GM04504 (cell line): ENCODE measurements around the gene JSRP1.

Source experiments
- DNase-seq: peaks from one replicate; pipeline ENCODE4 v3.0.0-alpha.2; 2012; ENCODE audit warnings: low read depth

Gene JSRP1

GRCh38 chr19:2246801-2247361, 9.3 kb downstream of the JSRP1 start:
- no peak for DNase-seq

GRCh38 chr19:2246014-2246620, 10.1 kb downstream of the JSRP1 start:
- DNase-seq = no peak

DNA sequence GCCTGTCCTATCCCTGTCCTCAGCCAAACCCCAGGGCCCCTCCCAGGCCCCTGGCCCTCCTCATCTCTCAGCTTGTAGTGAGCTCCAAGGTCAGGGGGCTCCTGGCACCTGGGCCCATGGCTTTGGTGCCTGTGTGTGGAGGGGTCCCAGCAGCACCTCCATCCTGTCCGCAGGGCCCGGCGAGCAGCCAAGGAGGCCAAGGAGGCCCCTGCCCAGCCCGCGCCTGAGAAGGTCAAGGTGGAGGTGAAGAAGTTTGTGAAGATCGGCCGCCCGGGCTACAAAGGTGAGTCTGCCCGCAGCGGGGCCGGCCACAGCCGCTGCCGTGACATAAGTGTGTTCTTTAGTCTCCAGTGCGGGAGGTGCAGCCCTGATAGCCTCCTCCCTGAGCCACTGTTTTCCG, 10.9 kb downstream of the JSRP1 start:
- DNase-seq = no peak

DNA sequence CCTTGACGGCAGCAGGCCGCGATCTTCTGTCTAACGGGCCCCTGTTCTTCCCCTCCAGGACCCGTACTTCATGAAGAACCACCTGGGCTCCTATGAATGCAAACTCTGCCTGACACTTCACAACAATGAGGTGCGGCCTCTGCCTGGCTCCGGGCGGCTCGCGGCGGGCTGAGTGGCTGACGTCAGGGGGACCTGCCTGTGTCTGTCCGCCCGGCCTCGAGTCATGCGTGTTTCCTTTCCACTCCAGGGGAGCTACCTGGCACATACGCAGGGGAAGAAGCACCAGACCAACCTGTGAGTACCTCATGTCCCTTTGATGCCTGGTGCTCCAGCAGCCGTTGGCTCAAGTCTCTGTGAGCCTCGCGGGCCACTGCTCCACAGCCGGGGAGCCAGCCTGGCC, 11.7 kb downstream of the JSRP1 start:
- no peak for DNase-seq

- DNase-seq = no peak
Observed at GRCh38 chr19:2244125-2244411, 12.1 kb downstream of the JSRP1 start.

- DNase-seq = no peak
Observed at GRCh38 chr19:2243274-2244124, 12.7 kb downstream of the JSRP1 start.

GRCh38 chr19:2242816-2243215, 13.4 kb downstream of the JSRP1 start:
- no peak for DNase-seq

- no peak for DNase-seq
Observed at GRCh38 chr19:2242092-2242537, 14.1 kb downstream of the JSRP1 start.

GRCh38 chr19:2240881-2241760, 15.1 kb downstream of the JSRP1 start:
- no peak for DNase-seq

DNA sequence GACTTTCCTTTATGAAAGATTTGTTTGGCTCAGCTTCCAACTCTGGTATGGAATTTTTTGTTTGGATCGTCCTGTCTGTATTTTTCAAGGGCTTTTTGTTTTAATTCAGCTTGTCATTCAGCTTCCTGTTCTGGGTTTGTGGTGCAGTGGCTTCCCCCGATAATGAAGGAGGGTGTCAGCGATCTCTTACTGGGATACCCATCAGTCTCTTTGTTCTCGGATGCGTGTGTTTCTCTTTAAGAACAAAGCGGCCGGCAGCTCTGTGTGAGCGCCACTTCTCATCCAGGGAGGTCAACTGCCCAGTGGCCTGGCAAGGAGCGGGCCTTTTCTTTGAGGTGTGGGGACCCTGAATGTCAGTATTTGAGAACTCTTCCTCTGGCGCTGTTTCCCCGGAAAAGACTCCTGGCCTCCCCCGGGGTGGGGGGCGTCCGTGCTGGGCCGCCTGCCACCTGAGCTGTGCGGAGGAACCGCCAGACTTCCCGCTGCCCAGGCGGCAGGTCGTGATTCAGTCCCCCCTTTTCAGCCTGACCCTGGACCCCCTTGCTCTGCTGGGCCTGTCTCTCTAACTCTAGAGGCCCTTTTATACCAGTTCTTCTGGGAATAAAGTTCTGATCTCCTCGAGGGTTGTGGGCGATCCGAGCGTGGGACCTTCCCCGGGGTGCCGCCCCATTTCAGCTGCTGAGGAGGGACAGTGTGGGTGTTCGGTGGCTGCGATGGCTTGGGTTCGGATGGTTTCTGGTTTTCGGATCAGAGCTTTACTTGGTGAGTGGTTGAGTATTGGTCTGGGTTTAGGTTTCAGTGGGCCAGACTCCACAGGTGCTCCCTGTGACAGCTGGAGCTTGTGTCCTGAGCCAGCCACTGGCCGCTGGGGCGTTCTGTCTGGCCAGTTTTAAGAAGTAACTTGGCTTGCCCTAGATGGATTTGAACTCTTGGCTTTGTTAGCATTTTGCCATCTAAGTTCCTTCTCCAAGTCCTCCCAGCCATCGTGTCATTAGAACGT, 16.1 kb downstream of the JSRP1 start:
- DNase-seq = no peak

- no peak for DNase-seq
Observed at GRCh38 chr19:2239173-2239572, 17.0 kb downstream of the JSRP1 start.

DNA sequence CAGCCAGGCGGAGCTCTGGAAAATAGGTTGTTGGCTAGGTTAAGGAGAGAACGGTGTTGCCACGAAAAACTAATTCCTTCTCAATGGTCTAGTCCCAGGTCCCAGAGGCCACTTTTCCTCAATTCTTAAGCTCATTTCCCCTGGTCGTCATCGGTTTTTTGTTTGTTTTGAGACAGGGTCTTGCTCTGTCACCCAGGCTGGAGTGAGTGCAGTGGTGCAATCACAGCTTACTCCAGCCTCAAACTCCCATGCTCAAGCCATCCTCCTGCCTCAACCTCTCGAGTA, 18.4 kb downstream of the JSRP1 start:
- DNase-seq = no peak

DNA sequence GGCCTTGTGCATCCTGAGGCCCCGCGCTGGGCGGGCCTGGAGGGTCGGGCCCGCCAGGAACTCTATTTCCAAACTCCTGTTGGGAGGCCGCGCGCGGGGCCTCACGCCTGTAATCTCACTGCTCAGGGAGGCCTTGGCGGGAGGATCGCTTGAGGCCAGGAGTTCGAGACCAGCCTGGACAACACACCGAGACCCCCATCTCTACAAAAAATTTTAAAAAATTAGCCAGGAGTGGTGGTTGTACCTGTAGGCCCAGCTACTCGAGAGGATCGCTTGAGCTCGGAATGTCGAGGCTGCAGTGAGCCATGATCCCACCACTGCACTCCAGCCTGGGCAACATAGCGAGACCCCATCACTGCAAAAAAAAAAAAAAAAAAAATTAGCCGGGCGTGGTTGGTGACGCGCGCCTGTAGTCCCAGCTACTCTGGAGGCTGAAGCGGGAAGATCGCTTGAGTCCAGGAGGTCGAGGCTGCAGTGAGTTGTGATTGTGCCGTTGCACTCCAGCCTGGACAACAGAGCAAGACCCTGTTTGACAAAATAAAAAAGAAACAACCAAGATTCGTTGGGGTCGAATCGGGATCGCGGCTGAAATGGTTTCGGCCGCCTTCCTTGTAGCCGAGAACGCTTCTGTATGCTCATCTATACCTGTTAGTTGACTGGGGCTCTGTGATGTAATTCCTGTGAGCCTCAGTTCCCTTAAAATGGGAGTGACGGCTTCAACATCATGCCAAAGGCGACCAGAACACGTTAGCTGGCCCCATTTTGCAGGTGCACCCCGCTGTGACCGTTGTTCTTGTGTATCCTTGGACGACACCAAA, 19.0 kb downstream of the JSRP1 start:
- no peak for DNase-seq

GRCh38 chr19:2236314-2237050, 19.7 kb downstream of the JSRP1 start, which contains the start of the genes PLEKHJ1 and SF3A2:
Gene PLEKHJ1 (minus strand): TSS chr19:2236329. CDS start chr19:2236248, 81 bp downstream.
Gene SF3A2 (plus strand): TSS chr19:2236824. CDS start chr19:2243419, 6,595 bp downstream.
- DNase-seq = peak; percentile 92

DNA sequence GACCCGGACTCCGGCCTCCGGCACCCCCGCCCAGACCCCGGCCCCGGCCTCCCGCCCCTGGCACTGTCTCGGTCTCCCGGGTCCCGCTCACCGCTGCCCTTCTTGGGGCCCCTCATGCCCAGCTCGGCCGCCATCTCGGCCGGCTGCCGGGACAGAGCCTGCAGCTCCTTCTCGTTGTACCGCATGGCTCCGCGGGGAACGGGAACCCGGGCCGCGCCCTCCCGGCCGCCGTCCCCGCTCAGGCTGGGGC, 20.2 kb downstream of the JSRP1 start:
- no peak for DNase-seq

DNA sequence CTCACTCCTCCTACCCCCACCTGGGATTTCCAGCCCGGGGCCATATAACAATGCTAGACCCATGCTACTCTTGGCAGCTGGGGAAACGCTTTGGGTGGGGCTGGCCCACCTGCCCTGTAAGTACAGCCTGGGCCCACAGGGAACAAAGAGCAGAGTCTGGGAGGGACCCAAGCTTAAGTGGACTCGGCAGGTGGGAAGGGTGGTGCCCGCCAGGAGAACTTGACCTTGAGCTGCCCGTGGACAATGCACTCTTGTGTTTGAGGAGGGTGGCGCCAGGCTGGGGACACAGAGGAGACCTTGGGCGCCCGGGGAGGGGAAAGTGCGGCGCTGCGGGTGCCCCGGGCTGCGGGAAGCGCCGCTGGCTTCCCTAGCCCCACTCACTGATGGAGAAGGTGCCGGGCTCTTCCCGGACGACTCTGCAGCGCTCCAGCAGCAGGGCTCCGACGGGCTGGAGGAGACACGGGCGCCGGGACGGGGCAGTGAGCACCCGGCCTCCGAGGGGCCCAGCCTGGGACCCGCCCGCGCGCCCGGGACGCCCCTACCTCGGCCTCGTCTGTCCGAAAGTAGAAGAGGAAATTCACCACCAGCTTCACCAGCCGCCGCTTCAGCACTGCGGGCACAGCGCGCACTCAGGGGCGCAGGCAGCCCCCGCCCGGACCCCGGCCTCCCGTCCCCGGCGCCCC, 20.7 kb downstream of the JSRP1 start:
- no peak for DNase-seq

- DNase-seq = no peak
Observed at GRCh38 chr19:2234996-2235380, 21.2 kb downstream of the JSRP1 start.

DNA sequence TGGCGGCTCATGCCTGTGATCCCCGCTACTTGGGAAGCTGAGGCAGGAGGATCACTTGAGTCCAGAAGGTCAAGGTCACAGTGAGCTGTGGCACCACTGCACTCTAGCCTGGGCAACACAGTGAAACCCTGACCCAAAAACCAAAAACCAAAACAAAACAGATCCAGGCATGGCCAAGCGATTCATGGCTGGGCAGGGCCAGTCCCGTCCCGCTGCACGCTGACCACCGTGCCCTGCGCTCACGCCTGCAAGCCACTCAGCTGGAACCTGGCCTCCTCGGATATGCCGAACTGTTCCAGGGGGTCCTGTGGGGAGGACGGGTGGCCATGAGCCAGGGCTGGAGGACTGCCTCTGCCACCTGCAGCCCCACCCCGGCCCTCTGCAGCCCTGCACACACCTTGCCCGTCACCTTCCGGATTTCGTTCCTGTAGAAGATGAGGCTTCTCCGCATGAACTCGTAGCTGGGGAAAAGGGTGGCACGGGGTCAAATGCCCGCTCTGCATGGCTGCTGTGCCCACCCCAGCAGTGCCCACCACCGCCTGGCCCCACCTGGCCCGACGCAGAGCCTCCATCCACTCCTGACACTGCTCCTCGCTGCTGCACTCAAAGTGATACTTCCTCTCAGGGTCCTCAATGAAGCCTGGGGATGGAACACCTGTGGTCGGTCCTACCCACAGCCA, 22.5 kb downstream of the JSRP1 start:
- no peak for DNase-seq
